HepG2 (cell line): ENCODE data around the gene BAMBI. TPM values are rescaled to one million over a fixed set of nuclear protein-coding genes. Genes with fewer than 3 reads are reported as not detected.

Experiments used
- ATAC-seq: fragments of 200-7000 bp; cut with Tn5 transposase; 3 replicates; pipeline ENCODE4 v1.9.1; 2020; ENCODE audit warnings: mild to moderate bottlenecking, moderate library complexity
- BruUV-seq: library from RNA; stranded (reverse); fragments of 400-500 nt; replicated peaks from 2 replicates; lab custom pipeline; 2021; lab: Mats Ljungman, UMichigan
- CTCF ChIA-PET: fragments of 300-600 bp; formaldehyde crosslinking; extraction: SDS; loops from one replicate; lab custom pipeline; 2021; ENCODE audit warnings: low total read pairs, inconsistent platforms, low intra/inter-chr PET ratio; lab: Yijun Ruan, JAX
- POLR2A ChIA-PET: fragments of 350-600 bp; sonication (Branson Sonifier 250); formaldehyde crosslinking; loops from one replicate; lab custom pipeline; 2020; ENCODE audit warnings: antibody characterized with exemption, inconsistent platforms; lab: Yijun Ruan, JAX
- DNase-seq: peaks from one replicate; pipeline ENCODE4 v3.0.0-alpha.2; 2015; ENCODE audit warnings: low spot score
- FAIRE-seq: peaks from 3 replicates; lab custom pipeline; 2011; peaks lifted over from hg19 to GRCh38; lab: Jason Lieb, UNC
- H2AFZ ChIP-seq: one replicate; pipeline ENCODE4 v1.6.1; 2011; ENCODE audit warnings: low read length, inconsistent platforms
- H3K27ac ChIP-seq: fragments of 300-600 bp; 3 replicates; pipeline ENCODE4 v1.8.0; 2011; ENCODE audit warnings: mixed run types, mild to moderate bottlenecking, mixed read lengths, low read length, inconsistent platforms; ENCODE audit not compliant: insufficient read depth; ENCODE audit errors: extremely low read length
- H3K27me3 ChIP-seq, 2 experiments: fragments of 200-600 bp in 1 of 2; 2 replicates in 1 of 2; 3 replicates in 1 of 2; pipeline versions ENCODE4 v1.6.0 to v1.8.0; 2011; ENCODE audit warnings: low read length in 2 of 2, mild to moderate bottlenecking in 2 of 2, moderate library complexity in 2 of 2, inconsistent platforms in 1 of 2; ENCODE audit not compliant: insufficient read depth in 2 of 2, control insufficient read depth in 1 of 2
- H3K36me3 ChIP-seq, 2 experiments: fragments of 200-600 bp in 1 of 2; replicated peaks in 1 of 2; 2 replicates in 1 of 2; 3 replicates in 1 of 2; pipeline versions ENCODE4 v1.5.1 to v1.8.0; 2011; ENCODE audit warnings: low read length in 2 of 2, inconsistent platforms in 1 of 2; ENCODE audit not compliant: insufficient read depth in 2 of 2, control insufficient read depth in 1 of 2
- H3K4me1 ChIP-seq: 2 replicates; pipeline ENCODE4 v1.5.1; 2012; ENCODE audit warnings: low read length, inconsistent platforms; ENCODE audit not compliant: insufficient read depth
- H3K4me2 ChIP-seq: 2 replicates; pipeline ENCODE4 v1.6.0; 2011; ENCODE audit warnings: low read depth, low read length, inconsistent platforms
- H3K4me3 ChIP-seq, 3 experiments: fragments of 200-600 bp in 1 of 3; sonication (generic), shearing (Covaris generic) in 1 of 3; replicated peaks in 1 of 3; 2 replicates each; pipeline ENCODE4 v1.5.1; 2011 to 2016; ENCODE audit warnings: low read length in 3 of 3, inconsistent platforms in 2 of 3, low read depth in 2 of 3, mild to moderate bottlenecking in 2 of 3, control low read depth in 1 of 3, mixed read lengths in 1 of 3; ENCODE audit not compliant: insufficient read depth in 1 of 3
- H3K79me2 ChIP-seq: one replicate; pipeline ENCODE4 v1.6.1; 2011; ENCODE audit warnings: low read length, inconsistent platforms; ENCODE audit not compliant: insufficient read depth
- H3K9ac ChIP-seq: 2 replicates; pipeline ENCODE4 v1.6.0; 2011; ENCODE audit warnings: mild to moderate bottlenecking, low read depth, low read length, inconsistent platforms; ENCODE audit not compliant: insufficient read depth
- H3K9me3 ChIP-seq: 2 replicates; pipeline ENCODE4 v1.5.1; 2012; ENCODE audit warnings: mild to moderate bottlenecking, low read length
- H4K20me1 ChIP-seq: 2 replicates; pipeline ENCODE4 v1.6.0; 2011; ENCODE audit warnings: inconsistent platforms, mild to moderate bottlenecking, low read length, moderate library complexity; ENCODE audit not compliant: insufficient read depth
- CEBPZ ChIP-seq: IDR thresholded peaks from 2 replicates; pipeline ENCODE4 v1.6.1; 2012; ENCODE audit warnings: low read length, improper control_type of control experiment
- FOXA3 ChIP-seq: IDR thresholded peaks from 2 replicates; pipeline ENCODE4 v1.6.1; 2016; ENCODE audit warnings: missing genetic modification reagents, missing compliant biosample characterization
- HDAC2 ChIP-seq: sonication (generic); formaldehyde crosslinking; IDR thresholded peaks from 2 replicates; pipeline ENCODE4 v1.4.0; 2020; ENCODE audit warnings: missing genetic modification reagents
- REXO4 ChIP-seq: sonication (generic); formaldehyde crosslinking; IDR thresholded peaks from 2 replicates; pipeline ENCODE4 v1.8.0; 2022; ENCODE audit warnings: missing genetic modification reagents, mild to moderate bottlenecking, borderline replicate concordance
- U2AF1 ChIP-seq: fragments of 200-400 bp; formaldehyde crosslinking; optimal IDR thresholded peaks from 2 replicates; pipeline ENCODE3; 2017; ENCODE audit warnings: mild to moderate bottlenecking, low read depth, low read length
- ZBTB37 ChIP-seq: sonication (generic); formaldehyde crosslinking; IDR thresholded peaks from 2 replicates; pipeline ENCODE4 v1.4.0; 2020; ENCODE audit warnings: mild to moderate bottlenecking, missing genetic modification reagents
- ZNF891 ChIP-seq: sonication (generic); formaldehyde crosslinking; IDR thresholded peaks from 2 replicates; pipeline ENCODE4 v1.5.0; 2020; ENCODE audit warnings: mild to moderate bottlenecking, missing genetic modification reagents
- WGBS: methylation state at CpG from one replicate; pipeline ENCODE4 v1.1.6; 2017; ENCODE audit warnings: low lambda C conversion rate; 5-methylcytosine and 5-hydroxymethylcytosine counted together
- in situ Hi-C: cut with HindIII; loops from 2 replicates; pipeline ENCODE4 v1.10.0; 2017; ENCODE audit warnings: low pct_unique_long_range_greater_than_20kb; ENCODE audit not compliant: extremely low pct_ligation_motif_present
- intact Hi-C: fragments of 100-400 bp; cut with micrococcal nuclease; formaldehyde crosslinking; loops from one replicate; pipeline ENCODE4 v1.10.0; 2022; ENCODE audit not compliant: unreplicated experiment
- polyA plus RNA-seq, 8 experiments: library from polyadenylated mRNA; depleted of rRNA in 3 of 8; stranded (reverse) in 7 of 8; unstranded in 1 of 8; fragments of >200 nt; fragmentation: Illumina TruSeq in 4 of 8; extraction: Trizol in 4 of 8; gene quantifications; 2 replicates each; pipeline versions ENCODE4 v1.2.1 to v1.2.3, GENCODE V29; 2011 to 2016; ENCODE audit warnings: low read depth in 4 of 8, missing spikeins in 1 of 8, mixed read lengths in 1 of 8; ENCODE audit not compliant: insufficient read depth in 1 of 8
- total RNA-seq, 5 experiments: library from RNA; depleted of rRNA; stranded (reverse); fragments of >200 nt; fragmentation: Illumina TruSeq; extraction: Trizol; gene quantifications; 2 replicates each; pipeline ENCODE4 v1.2.3, GENCODE V29; 2016; ENCODE audit warnings: low read depth in 1 of 5

Gene BAMBI
- total and polyA plus RNA-seq, 2 of the 13 experiments (the other 11 are each of a cell fraction or from before 2014, with no cell fraction given) = 12.0 to 23.6 TPM

GRCh38 chr10:28684986-28685580 is 7.8 kb downstream of the BAMBI start:
- CTCF ChIA-PET = no interaction called here
- H4K20me1 ChIP-seq = peaks cover 33% of the 10 kb centered on the region
- peaks cover 31% of the 10 kb centered on the region for H3K4me1 ChIP-seq
- no peak overlapping the region for H3K9ac ChIP-seq
- H3K36me3 ChIP-seq = peaks cover 7 to 24% of the 10 kb centered on the region in 2 experiments
- H3K79me2 ChIP-seq = peaks cover 21% of the 10 kb centered on the region
- TF ChIP-seq U2AF1 = no peak
- no peak for TF ChIP-seq CEBPZ
- no peak for TF ChIP-seq ZNF891 (CRISPR knock-in tag)
- no peak for TF ChIP-seq FOXA3 (CRISPR knock-in tag)
- no peak for TF ChIP-seq ZBTB37 (CRISPR knock-in tag)
- no peak for TF ChIP-seq REXO4 (CRISPR knock-in tag)
- no peak for TF ChIP-seq HDAC2 (CRISPR knock-in tag)
- H3K4me3 ChIP-seq = no peak overlapping the region
- WGBS = 87% methylated on average over 5 of the region's 5 CpGs
- no peak overlapping the region for H3K4me2 ChIP-seq
- no peak overlapping the region for H3K27ac ChIP-seq
- ATAC-seq = no peak
- no peak for DNase-seq
- no peaks in the 10 kb centered on the region for H3K9me3 ChIP-seq
- H3K27me3 ChIP-seq = no peaks in the 10 kb centered on the region
- no peak for FAIRE-seq
- BruUV-seq = no TSS peak
- intact Hi-C loops = loop anchor here (10.0 kb wide), 1 partner anchor 50 kb away; no protein-coding TSS in a partner anchor
- no peak overlapping the region for H2AFZ ChIP-seq
- in situ Hi-C loops = no loop called here
- POLR2A ChIA-PET = no interaction called here
